ENCODE data around the gene PNPLA1.

PNPLA1 gene

DNA sequence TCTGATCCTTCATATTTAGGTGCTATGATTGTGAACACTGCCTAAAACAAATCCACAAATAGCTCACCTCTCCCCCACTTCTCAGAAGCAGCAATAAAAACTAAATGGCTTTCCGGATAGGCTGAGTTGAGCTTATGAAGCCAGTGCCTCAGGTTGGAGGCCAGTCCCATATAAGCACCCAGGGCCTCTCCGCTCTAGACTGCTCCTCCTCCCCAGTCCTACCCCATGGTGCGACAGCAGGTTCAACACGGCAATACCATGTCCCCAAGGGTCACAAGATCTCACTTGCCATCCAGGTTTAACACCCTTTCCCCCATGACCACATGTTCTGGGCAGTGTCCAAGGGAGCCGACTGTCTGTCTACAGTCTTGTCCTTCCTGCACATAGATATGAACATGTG, 46.1 kb downstream of the PNPLA1 start:
- DNase-seq (ENCODE audit: low spot score), result no peak
- TF ChIP-seq, protein P1, sequence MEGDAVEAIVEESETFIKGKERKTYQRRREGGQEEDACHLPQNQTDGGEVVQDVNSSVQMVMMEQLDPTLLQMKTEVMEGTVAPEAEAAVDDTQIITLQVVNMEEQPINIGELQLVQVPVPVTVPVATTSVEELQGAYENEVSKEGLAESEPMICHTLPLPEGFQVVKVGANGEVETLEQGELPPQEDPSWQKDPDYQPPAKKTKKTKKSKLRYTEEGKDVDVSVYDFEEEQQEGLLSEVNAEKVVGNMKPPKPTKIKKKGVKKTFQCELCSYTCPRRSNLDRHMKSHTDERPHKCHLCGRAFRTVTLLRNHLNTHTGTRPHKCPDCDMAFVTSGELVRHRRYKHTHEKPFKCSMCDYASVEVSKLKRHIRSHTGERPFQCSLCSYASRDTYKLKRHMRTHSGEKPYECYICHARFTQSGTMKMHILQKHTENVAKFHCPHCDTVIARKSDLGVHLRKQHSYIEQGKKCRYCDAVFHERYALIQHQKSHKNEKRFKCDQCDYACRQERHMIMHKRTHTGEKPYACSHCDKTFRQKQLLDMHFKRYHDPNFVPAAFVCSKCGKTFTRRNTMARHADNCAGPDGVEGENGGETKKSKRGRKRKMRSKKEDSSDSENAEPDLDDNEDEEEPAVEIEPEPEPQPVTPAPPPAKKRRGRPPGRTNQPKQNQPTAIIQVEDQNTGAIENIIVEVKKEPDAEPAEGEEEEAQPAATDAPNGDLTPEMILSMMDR (IDR thresholded peaks at IDR 0.05; ENCODE audit: borderline replicate concordance, control extremely low read depth, extremely low read depth, insufficient read depth, missing control alignments), result no peak
- in situ Hi-C loops (cut with MboI; ENCODE audit: low sequenced_read_pairs, unreplicated experiment), result no loop called here

DNA sequence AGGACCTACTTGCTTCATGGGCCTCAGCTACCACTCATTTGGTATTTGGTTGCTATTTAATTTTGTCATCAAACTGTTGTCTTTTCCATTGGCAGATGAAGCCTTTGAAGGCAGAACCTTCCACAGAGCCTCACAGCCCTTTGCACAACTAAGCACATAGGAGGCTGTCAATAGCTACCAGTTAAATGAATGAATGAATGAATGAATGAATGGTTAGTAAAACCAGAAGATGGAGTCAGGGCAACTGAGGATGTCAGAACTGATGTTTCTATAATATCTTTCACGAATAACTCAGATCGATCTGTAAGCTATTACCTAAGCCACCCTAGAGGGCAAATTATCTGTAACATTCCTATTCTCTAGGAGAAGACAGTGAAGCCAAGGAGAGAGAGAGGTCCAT, 47.8 kb downstream of the PNPLA1 start:
- TF ChIP-seq, protein P1 (IDR thresholded peaks at IDR 0.05; ENCODE audit: borderline replicate concordance, control extremely low read depth, extremely low read depth, insufficient read depth, missing control alignments), result no peak
- in situ Hi-C loops (cut with MboI; ENCODE audit: low sequenced_read_pairs, unreplicated experiment), result no loop called here
- no peak for DNase-seq (ENCODE audit: low spot score)

DNA sequence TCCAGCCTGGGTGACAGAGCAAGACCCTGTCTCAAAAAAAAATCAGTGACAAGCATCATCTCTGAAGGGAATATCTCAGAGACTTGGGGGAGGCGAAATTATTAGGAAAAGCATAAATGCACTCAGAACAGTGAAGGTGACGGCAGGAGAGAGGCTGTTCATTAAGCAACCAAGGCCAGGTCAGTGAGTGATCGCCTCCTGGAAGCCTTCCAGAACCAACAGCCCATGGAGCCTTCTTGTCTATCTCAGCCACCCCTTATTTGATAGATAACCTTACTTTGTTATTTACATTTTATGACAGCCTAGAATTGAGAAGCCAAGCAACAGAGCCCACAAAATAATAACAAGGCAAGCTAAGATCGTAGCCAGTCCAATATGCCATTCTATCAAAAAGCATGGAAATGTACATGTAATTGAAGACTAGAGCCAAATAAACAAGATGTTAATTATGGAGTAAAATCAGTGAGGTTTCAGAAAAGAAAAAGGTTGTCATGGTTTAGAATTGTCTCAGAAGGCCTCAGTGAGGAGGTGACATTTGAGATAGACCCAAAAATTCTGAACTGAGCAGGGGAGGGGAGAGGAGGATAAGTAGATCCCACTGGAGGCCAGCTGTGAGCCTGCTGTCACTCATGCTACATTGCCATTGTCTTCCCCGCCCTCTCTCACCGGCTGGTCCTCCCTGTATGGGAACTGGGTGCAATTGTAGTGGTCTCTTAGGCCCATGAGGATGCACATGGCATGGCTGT, 49.0 kb downstream of the PNPLA1 start:
- TF ChIP-seq, protein P1 (IDR thresholded peaks at IDR 0.05; ENCODE audit: borderline replicate concordance, control extremely low read depth, extremely low read depth, insufficient read depth, missing control alignments), result no peak
- DNase-seq (ENCODE audit: low spot score), result no peak
- in situ Hi-C loops (cut with MboI; ENCODE audit: low sequenced_read_pairs, unreplicated experiment), result no loop called here

DNA sequence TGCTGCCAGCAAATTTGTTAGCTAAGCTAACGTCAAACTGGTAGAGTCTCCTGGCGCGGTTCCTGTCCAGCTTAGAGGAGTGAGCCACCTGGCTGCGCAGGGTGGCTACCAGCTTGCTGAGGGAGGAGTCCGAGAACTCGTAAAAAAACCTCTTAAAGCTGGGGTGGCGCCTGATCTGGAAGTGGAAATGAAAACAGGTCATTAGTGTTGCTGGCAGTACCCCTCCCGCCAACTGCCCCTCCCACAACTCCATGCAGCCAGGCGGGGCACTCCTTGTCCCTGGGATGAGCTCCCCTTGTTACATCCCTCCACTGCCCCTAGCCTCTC, 49.5 kb downstream of the PNPLA1 start:
- DNase-seq (ENCODE audit: low spot score), result no peak
- TF ChIP-seq, protein P1 (IDR thresholded peaks at IDR 0.05; ENCODE audit: borderline replicate concordance, control extremely low read depth, extremely low read depth, insufficient read depth, missing control alignments), result no peak
- in situ Hi-C loops (cut with MboI; ENCODE audit: low sequenced_read_pairs, unreplicated experiment), result no loop called here

DNA sequence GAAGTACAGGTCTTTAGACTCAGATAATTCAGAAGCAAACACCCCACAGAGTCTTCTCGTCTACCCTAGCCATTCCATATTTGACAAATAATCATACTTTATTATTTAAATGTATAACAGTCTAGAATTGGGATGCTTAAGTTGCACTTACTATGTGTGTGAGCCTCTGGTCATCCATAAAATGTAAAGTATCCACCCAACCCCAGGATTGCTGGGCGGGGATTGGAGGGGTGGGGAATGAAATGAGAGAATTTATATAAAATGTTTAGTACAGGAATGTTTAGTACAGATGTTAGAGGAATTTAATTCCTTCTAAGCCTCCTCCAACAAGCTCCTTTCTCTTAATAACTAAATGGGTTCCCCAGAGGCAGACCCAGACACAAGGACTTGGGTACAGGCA, 50.0 kb downstream of the PNPLA1 start:
- TF ChIP-seq, protein P1 (IDR thresholded peaks at IDR 0.05; ENCODE audit: borderline replicate concordance, control extremely low read depth, extremely low read depth, insufficient read depth, missing control alignments), result no peak
- in situ Hi-C loops (cut with MboI; ENCODE audit: low sequenced_read_pairs, unreplicated experiment), result no loop called here
- no peak for DNase-seq (ENCODE audit: low spot score)

GRCh38 chr6:36320475-36320874, 50.6 kb downstream of the PNPLA1 start:
- in situ Hi-C loops (cut with MboI; ENCODE audit: low sequenced_read_pairs, unreplicated experiment), result no loop called here
- no peak for DNase-seq (ENCODE audit: low spot score)
- TF ChIP-seq, protein P1 (IDR thresholded peaks at IDR 0.05; ENCODE audit: borderline replicate concordance, control extremely low read depth, extremely low read depth, insufficient read depth, missing control alignments), result no peak

Data from GM13976 (cell line).